IPS-20b (cell line): Measurements from ENCODE around the gene CEP128.

ENCODE experiments used
- H3K27ac ChIP-seq: one replicate; pipeline ENCODE4 v1.5.1; 2013; ENCODE audit warnings: low read length
- H3K27me3 ChIP-seq: 2 replicates; pipeline ENCODE4 v1.6.1; 2013; ENCODE audit warnings: mild to moderate bottlenecking, low read length, inconsistent platforms; ENCODE audit not compliant: insufficient read depth
- H3K36me3 ChIP-seq: 2 replicates; pipeline ENCODE4 v1.6.1; 2013; ENCODE audit warnings: low read depth, mild to moderate bottlenecking, inconsistent platforms, low read length, moderate library complexity; ENCODE audit not compliant: insufficient read depth
- H3K4me1 ChIP-seq: 2 replicates; pipeline ENCODE4 v1.6.1; 2013; ENCODE audit warnings: mild to moderate bottlenecking, control low read depth, inconsistent platforms, low read length, moderate library complexity; ENCODE audit not compliant: insufficient read depth
- H3K4me3 ChIP-seq: 2 replicates; pipeline ENCODE4 v1.5.1; 2013; ENCODE audit warnings: mild to moderate bottlenecking, low read length, inconsistent platforms
- H3K9ac ChIP-seq: 2 replicates; pipeline ENCODE4 v1.6.1; 2013; ENCODE audit warnings: low read depth, mild to moderate bottlenecking, inconsistent platforms, low read length, moderate library complexity
- H3K9me3 ChIP-seq: 2 replicates; pipeline ENCODE4 v1.6.1; 2013; ENCODE audit warnings: mild to moderate bottlenecking, low read depth, low read length, inconsistent platforms; ENCODE audit not compliant: insufficient read depth

The CEP128 gene

GRCh38 chr14:80560800-80561657 is 380.5 kb downstream of the CEP128 start:
- Histone ChIP-seq H3K27me3 (no peaks in the 10 kb centered on the region), H3K4me1 (peaks cover 11% of the 10 kb centered on the region), H3K4me3 (no peak overlapping the region), H3K27ac (no peak overlapping the region), H3K9ac (no peak overlapping the region), H3K9me3 (no peaks in the 10 kb centered on the region), H3K36me3 (no peaks in the 10 kb centered on the region)

- H3K36me3 ChIP-seq, result no peaks in the 10 kb centered on the region
Observed at GRCh38 chr14:80554139-80554538, 387.4 kb downstream of the CEP128 start.

GRCh38 chr14:80549141-80549540 is 392.4 kb downstream of the CEP128 start:
- Histone ChIP-seq H3K9me3 (no peaks in the 10 kb centered on the region), H3K27me3 (no peaks in the 10 kb centered on the region), H3K36me3 (no peaks in the 10 kb centered on the region), H3K4me1 (no peaks in the 10 kb centered on the region), H3K9ac (no peak overlapping the region), H3K4me3 (no peak overlapping the region), H3K27ac (no peak overlapping the region)

More at GRCh38 chr14:80554139-80554538, 387.4 kb downstream of the CEP128 start:
- H3K9ac ChIP-seq, result no peak overlapping the region
- no peak overlapping the region for H3K4me3 ChIP-seq
- H3K27ac ChIP-seq, result no peak overlapping the region
- no peaks in the 10 kb centered on the region for H3K4me1 ChIP-seq
- no peaks in the 10 kb centered on the region for H3K9me3 ChIP-seq
- H3K27me3 ChIP-seq, result no peaks in the 10 kb centered on the region

DNA sequence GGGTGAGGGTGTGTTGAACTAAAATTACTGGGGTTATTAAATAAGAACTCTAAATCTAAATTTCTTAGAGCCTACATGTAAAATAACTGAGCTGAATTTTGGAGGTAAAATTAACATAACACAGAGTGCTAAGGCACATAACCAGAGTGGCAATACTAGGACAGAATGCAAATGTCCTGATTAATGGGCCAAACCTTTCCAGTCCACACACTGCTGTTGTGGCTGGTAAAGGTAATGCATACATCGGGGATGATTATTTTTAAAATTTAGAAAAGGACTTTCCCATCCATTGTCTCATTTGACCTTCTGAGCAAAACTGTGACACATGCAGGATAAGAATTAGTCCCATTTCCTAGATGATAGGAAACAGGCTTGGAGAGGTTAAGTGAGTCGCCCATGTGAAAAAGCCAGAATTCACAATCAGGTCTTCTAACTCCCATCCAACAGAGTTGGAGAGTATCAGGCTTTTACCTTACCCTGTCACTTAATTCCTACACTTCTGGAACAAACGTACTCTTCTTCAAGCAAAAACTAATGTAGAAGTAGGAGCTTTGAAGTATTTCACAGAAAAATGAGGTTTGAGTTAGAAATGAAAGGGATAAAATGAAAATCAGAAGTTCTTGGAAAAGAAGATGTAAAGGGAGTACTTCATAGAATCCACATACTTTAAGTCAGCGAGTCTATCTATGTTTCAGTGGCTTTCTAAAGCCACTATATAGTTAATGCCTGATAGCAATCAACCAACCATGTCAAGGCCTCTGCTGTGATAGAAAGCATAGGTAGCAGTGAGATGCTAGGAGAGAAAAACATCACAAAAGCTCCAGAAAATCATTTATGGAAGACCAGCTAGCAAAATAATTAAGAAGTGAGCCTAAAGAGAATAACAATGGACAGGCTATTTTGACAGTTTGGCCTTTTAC is 395.3 kb downstream of the CEP128 start:
- H3K4me1 ChIP-seq, result no peaks in the 10 kb centered on the region
- H3K27ac ChIP-seq, result no peak overlapping the region
- no peak overlapping the region for H3K4me3 ChIP-seq
- no peaks in the 10 kb centered on the region for H3K27me3 ChIP-seq
- H3K36me3 ChIP-seq, result no peaks in the 10 kb centered on the region
- no peaks in the 10 kb centered on the region for H3K9me3 ChIP-seq
- no peak overlapping the region for H3K9ac ChIP-seq

DNA sequence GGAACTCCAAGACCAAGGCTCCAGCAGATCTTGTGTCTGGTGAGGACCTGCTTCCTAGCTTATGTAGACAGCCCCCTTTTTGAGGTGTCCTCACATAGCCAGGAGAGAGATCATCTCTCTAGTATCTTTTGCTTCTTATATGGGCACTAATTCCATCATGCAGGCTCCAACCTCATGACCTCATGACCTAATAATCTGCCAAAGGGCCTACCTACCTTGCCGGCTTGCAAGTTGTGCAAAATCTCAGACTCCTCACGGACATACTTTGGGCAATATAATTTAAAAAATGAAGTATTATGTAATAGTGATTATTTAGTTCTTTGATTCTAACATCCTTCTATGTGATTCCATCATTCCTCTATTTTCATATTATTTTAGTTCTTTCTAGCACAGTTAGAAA is 397.2 kb downstream of the CEP128 start:
- H3K9me3 ChIP-seq, result no peaks in the 10 kb centered on the region; the same call in 1 of the 2 replicates
- no peak overlapping the region for H3K27ac ChIP-seq
- H3K27me3 ChIP-seq, result no peaks in the 10 kb centered on the region
- H3K4me1 ChIP-seq, result no peaks in the 10 kb centered on the region
- no peak overlapping the region for H3K9ac ChIP-seq
- H3K4me3 ChIP-seq, result no peak overlapping the region
- no peaks in the 10 kb centered on the region for H3K36me3 ChIP-seq

DNA sequence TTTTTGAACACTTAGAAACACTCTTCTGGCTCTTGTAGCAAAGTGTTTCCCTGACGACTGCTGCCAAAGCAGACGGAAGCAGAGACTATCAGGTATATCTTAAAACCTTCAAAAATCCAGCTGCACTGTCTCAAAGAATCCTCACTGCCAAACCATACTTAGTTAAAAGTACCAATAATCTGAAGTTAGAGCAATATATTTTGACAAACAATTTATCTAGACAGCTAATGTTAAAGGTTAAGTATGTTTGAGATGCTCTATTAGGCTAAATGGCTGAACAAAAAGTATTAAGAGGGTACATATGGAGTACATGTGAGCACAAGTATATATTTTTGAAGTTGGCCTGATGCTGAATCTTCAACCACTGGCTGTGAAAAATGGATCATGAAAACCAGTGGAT is 398.3 kb downstream of the CEP128 start:
- Histone ChIP-seq H3K4me1 (no peaks in the 10 kb centered on the region), H3K27ac (no peak overlapping the region), H3K9ac (no peak overlapping the region), H3K9me3 (no peaks in the 10 kb centered on the region; the same call in 1 of the 2 replicates), H3K36me3 (no peaks in the 10 kb centered on the region), H3K4me3 (no peak overlapping the region), H3K27me3 (no peaks in the 10 kb centered on the region)

- no peaks in the 10 kb centered on the region for H3K27me3 ChIP-seq
Observed at GRCh38 chr14:80538633-80539375, 402.7 kb downstream of the CEP128 start.

GRCh38 chr14:80537626-80538025 is 403.9 kb downstream of the CEP128 start:
- no peaks in the 10 kb centered on the region for H3K36me3 ChIP-seq
- H3K27me3 ChIP-seq, result no peaks in the 10 kb centered on the region
- no peak overlapping the region for H3K27ac ChIP-seq
- no peak overlapping the region for H3K4me3 ChIP-seq
- no peaks in the 10 kb centered on the region; the same call in 1 of the 2 replicates for H3K9me3 ChIP-seq
- H3K9ac ChIP-seq, result no peak overlapping the region
- no peaks in the 10 kb centered on the region for H3K4me1 ChIP-seq

More at GRCh38 chr14:80538633-80539375, 402.7 kb downstream of the CEP128 start:
- Histone ChIP-seq H3K9ac (no peak overlapping the region), H3K27ac (no peak overlapping the region), H3K9me3 (no peaks in the 10 kb centered on the region; the same call in 1 of the 2 replicates), H3K36me3 (no peaks in the 10 kb centered on the region), H3K4me1 (no peaks in the 10 kb centered on the region), H3K4me3 (no peak overlapping the region)

- Histone ChIP-seq H3K36me3 (no peaks in the 10 kb centered on the region), H3K4me3 (no peak overlapping the region), H3K4me1 (no peaks in the 10 kb centered on the region), H3K27me3 (no peaks in the 10 kb centered on the region), H3K9me3 (no peaks in the 10 kb centered on the region; the same call in 1 of the 2 replicates), H3K9ac (no peak overlapping the region), H3K27ac (no peak overlapping the region)
Observed at GRCh38 chr14:80536456-80536855, 405.1 kb downstream of the CEP128 start.

- H3K9ac ChIP-seq, result no peak overlapping the region
- no peak overlapping the region for H3K27ac ChIP-seq
- no peaks in the 10 kb centered on the region for H3K27me3 ChIP-seq
- no peaks in the 10 kb centered on the region for H3K36me3 ChIP-seq
- no peak overlapping the region for H3K4me3 ChIP-seq
- no peaks in the 10 kb centered on the region; the same call in 1 of the 2 replicates for H3K9me3 ChIP-seq
- no peaks in the 10 kb centered on the region for H3K4me1 ChIP-seq
Observed at GRCh38 chr14:80535171-80535570, 406.4 kb downstream of the CEP128 start.

- H3K36me3 ChIP-seq, result 0 out of 2 replicates have a peak, but pooled peaks cover 6% of the 10 kb centered on the region
- no peak overlapping the region for H3K4me3 ChIP-seq
- no peak overlapping the region for H3K27ac ChIP-seq
- H3K9me3 ChIP-seq, result no peaks in the 10 kb centered on the region
- H3K9ac ChIP-seq, result no peak overlapping the region
- H3K27me3 ChIP-seq, result no peaks in the 10 kb centered on the region
- no peaks in the 10 kb centered on the region for H3K4me1 ChIP-seq
Observed at GRCh38 chr14:80523518-80524117, 417.9 kb downstream of the CEP128 start.
